MM.1S (cell line): ENCODE measurements around the gene CDYL2.

Experiments
- DNase-seq: peaks from one replicate; pipeline ENCODE4 v3.0.0-alpha.2; 2015
- H2AFZ ChIP-seq: fragments of 300-600 bp; sonication (generic); 2 replicates; pipeline ENCODE4 v1.6.0; 2016; ENCODE audit warnings: antibody characterized with exemption, low read length
- H3F3A ChIP-seq: fragments of 300-600 bp; sonication (generic); 2 replicates; pipeline ENCODE4 v1.6.1; 2016; ENCODE audit warnings: mild to moderate bottlenecking, antibody characterized with exemption, low read length, moderate library complexity, mixed read lengths; ENCODE audit not compliant: insufficient read depth
- H3K27ac ChIP-seq: fragments of 300-600 bp; sonication (generic); 2 replicates; pipeline ENCODE4 v1.5.1; 2016; ENCODE audit warnings: mild to moderate bottlenecking, low read length
- H3K27me3 ChIP-seq: fragments of 300-600 bp; sonication (generic); replicated peaks from 2 replicates; pipeline ENCODE4 v1.6.0; 2016; ENCODE audit warnings: low read length; ENCODE audit not compliant: insufficient read depth
- H3K36me3 ChIP-seq: fragments of 300-600 bp; sonication (generic); replicated peaks from 2 replicates; pipeline ENCODE4 v1.6.1; 2016; ENCODE audit warnings: mild to moderate bottlenecking, low read length, mixed read lengths; ENCODE audit not compliant: insufficient read depth
- H3K4me1 ChIP-seq: fragments of 300-600 bp; sonication (generic); 2 replicates; pipeline ENCODE4 v1.6.1; 2016; ENCODE audit warnings: low read length, mixed read lengths
- H3K4me2 ChIP-seq: fragments of 300-600 bp; sonication (generic); 2 replicates; pipeline ENCODE4 v1.6.0; 2016; ENCODE audit warnings: low read depth, low read length
- H3K4me3 ChIP-seq: fragments of 300-600 bp; sonication (generic); 2 replicates; pipeline ENCODE4 v1.5.1; 2016; ENCODE audit warnings: low read length, mixed read lengths
- H3K79me2 ChIP-seq: fragments of 300-600 bp; sonication (generic); 2 replicates; pipeline ENCODE4 v1.6.1; 2016; ENCODE audit warnings: mixed run types, low read length, mixed read lengths
- H3K9ac ChIP-seq: fragments of 300-600 bp; sonication (generic); 2 replicates; pipeline ENCODE4 v1.6.1; 2016; ENCODE audit warnings: low read length, mixed read lengths
- H3K9me2 ChIP-seq: fragments of 300-600 bp; sonication (generic); replicated peaks from 2 replicates; pipeline ENCODE4 v1.6.1; 2016; ENCODE audit warnings: mild to moderate bottlenecking, low read length, mixed read lengths; ENCODE audit not compliant: insufficient read depth
- H3K9me3 ChIP-seq: fragments of 300-600 bp; sonication (generic); replicated peaks from 2 replicates; pipeline ENCODE4 v1.6.1; 2016; ENCODE audit warnings: mild to moderate bottlenecking, low read length, mixed read lengths; ENCODE audit not compliant: insufficient read depth
- H4K20me1 ChIP-seq: fragments of 300-600 bp; sonication (generic); 2 replicates; pipeline ENCODE4 v1.6.1; 2016; ENCODE audit warnings: mild to moderate bottlenecking, low read length, moderate library complexity, mixed read lengths; ENCODE audit not compliant: insufficient read depth
- EZH2 ChIP-seq: fragments of 300-600 bp; sonication (generic); optimal IDR thresholded peaks from 2 replicates; pipeline ENCODE3; 2017; ENCODE audit warnings: low read depth, mild to moderate bottlenecking, antibody characterized with exemption, low read length, mixed read lengths
- EZH2phosphoT487 ChIP-seq: fragments of 300-600 bp; sonication (generic); IDR thresholded peaks from 2 replicates; pipeline ENCODE4 v1.6.1; 2018; ENCODE audit warnings: antibody characterized with exemption, low read length
- TF ChIP-seq, protein P1 (sequence below): fragments of 300-600 bp; sonication (generic); IDR thresholded peaks from 2 replicates; pipeline ENCODE4 v1.5.1; 2016; ENCODE audit warnings: antibody characterized with exemption, low read length, mixed read lengths

The CDYL2 gene

DNA sequence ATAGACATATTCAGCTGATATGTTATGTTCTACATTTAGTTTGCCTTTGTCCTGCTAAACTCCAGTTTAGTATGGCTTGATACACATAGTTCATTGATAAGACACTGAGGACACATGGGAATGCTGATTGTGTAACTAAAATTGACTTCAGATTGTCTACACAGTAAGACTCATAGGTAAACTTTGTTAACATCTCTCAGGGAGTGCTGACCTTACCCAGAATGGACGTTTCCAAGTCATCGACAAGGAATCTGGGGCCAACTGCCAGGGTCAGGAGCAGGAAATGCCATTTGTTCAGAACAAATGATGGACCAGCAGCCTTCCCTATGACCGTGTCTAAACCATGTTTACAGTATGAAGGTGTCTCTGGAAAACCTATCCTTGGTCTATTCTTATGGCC is 204.9 kb downstream of the CDYL2 start:
- Histone ChIP-seq H3F3A (no peaks in the 10 kb centered on the region), H2AFZ (no peak overlapping the region), H3K4me1 (no peaks in the 10 kb centered on the region), H3K27me3 (no peaks in the 10 kb centered on the region), H4K20me1 (no peaks in the 10 kb centered on the region), H3K4me3 (no peak overlapping the region), H3K79me2 (no peaks in the 10 kb centered on the region), H3K27ac (no peak overlapping the region), H3K9me3 (no peaks in the 10 kb centered on the region), H3K4me2 (no peak overlapping the region), H3K9me2 (no peaks in the 10 kb centered on the region), H3K36me3 (no peaks in the 10 kb centered on the region), H3K9ac (no peak overlapping the region)
- TF ChIP-seq EZH2phosphoT487 (no peak), EZH2 (no peak)
- no peak for DNase-seq

DNA sequence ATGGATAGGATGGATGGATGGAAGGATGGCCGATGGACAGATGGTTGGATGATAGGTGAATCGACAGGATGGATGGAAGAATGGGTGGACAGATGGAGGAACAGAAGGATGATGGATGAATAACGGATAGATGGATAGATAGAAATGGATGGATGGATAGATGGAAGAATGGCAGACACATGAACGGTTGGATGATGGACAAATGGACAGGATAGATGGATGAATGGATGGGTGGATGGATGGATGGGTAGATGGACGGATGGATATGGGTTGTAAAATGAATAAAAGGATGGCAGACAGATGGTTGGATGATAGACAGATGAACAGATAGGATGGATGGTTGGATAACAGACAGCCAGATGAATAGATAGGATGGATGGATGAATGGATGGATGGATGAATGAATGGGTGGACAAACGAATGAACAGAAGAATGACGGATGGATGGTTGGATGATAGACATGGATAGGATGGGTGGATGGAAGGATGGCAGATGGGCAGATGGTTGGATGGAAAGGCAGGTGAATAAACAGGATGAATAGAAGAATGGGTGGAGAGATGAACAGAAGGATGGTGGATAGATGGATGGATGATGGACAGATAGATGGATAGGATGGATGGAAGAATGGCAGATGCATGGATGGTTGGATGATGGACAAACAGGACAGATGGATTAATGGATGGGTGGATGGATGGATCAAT is 207.7 kb downstream of the CDYL2 start:
- no peaks in the 10 kb centered on the region for H3K79me2 ChIP-seq
- TF ChIP-seq EZH2: no peak
- TF ChIP-seq, protein P1, sequence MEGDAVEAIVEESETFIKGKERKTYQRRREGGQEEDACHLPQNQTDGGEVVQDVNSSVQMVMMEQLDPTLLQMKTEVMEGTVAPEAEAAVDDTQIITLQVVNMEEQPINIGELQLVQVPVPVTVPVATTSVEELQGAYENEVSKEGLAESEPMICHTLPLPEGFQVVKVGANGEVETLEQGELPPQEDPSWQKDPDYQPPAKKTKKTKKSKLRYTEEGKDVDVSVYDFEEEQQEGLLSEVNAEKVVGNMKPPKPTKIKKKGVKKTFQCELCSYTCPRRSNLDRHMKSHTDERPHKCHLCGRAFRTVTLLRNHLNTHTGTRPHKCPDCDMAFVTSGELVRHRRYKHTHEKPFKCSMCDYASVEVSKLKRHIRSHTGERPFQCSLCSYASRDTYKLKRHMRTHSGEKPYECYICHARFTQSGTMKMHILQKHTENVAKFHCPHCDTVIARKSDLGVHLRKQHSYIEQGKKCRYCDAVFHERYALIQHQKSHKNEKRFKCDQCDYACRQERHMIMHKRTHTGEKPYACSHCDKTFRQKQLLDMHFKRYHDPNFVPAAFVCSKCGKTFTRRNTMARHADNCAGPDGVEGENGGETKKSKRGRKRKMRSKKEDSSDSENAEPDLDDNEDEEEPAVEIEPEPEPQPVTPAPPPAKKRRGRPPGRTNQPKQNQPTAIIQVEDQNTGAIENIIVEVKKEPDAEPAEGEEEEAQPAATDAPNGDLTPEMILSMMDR: no peak
- no peak for TF ChIP-seq EZH2phosphoT487
- H3F3A ChIP-seq: no peaks in the 10 kb centered on the region

DNA sequence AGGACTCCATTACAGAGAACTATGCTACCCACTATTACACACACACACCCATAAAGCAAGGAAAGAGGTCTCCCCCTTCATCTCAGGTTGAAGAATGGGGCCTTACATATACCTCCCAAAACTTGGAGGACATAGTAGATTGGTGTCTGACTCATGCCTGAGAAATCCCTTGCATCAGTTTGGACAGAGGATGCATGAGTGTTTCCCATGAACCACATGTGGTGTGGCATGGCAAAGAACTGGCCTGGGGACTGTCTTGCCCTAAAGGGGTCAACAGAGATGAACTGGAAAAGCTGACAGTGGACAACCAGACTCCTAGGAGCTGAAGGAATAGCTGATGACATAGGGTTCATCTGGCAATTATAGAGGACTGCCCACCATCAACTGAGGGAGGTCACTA is 209.6 kb downstream of the CDYL2 start:
- Histone ChIP-seq H3K79me2 (no peaks in the 10 kb centered on the region), H3K4me1 (no peaks in the 10 kb centered on the region), H3K4me2 (no peak overlapping the region), H3K4me3 (no peak overlapping the region), H2AFZ (no peak overlapping the region), H3K9me3 (no peaks in the 10 kb centered on the region), H3K27me3 (no peaks in the 10 kb centered on the region), H3K9ac (no peak overlapping the region), H3F3A (no peaks in the 10 kb centered on the region), H4K20me1 (no peaks in the 10 kb centered on the region), H3K27ac (no peak overlapping the region), H3K9me2 (no peaks in the 10 kb centered on the region), H3K36me3 (no peaks in the 10 kb centered on the region)
- TF ChIP-seq EZH2: no peak
- TF ChIP-seq, protein P1: no peak
- no peak for TF ChIP-seq EZH2phosphoT487
- no peak for DNase-seq

More for the DNA sequence above, 207.7 kb downstream of the CDYL2 start:
- Histone ChIP-seq H3K4me2 (no peak overlapping the region), H3K4me3 (no peak overlapping the region), H3K27ac (no peak overlapping the region), H3K9me2 (no peaks in the 10 kb centered on the region), H3K9me3 (no peaks in the 10 kb centered on the region), H4K20me1 (no peaks in the 10 kb centered on the region), H3K4me1 (no peaks in the 10 kb centered on the region), H3K9ac (no peak overlapping the region), H3K27me3 (no peaks in the 10 kb centered on the region), H3K36me3 (no peaks in the 10 kb centered on the region), H2AFZ (no peak overlapping the region)
- no peak for DNase-seq

DNA sequence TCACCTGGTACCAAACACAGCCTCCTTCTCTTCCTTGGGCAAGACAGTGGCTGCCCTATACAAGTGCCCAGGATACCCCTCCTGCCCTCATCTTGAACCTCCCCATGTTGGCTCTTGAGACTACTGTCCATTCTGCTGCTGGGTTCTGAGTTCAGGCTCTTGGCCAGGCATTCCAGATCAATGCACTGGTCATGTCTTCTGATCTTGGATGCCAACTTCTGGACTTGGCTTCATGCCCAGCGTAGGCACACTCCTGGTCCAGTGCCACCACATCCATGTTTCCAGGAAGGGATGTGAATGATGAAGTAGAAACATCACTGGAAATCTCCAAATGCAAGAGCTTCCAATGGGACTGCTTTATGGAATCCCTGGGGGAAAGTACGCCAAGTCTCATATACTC is 212.1 kb downstream of the CDYL2 start:
- Histone ChIP-seq H2AFZ (no peak overlapping the region), H3K4me1 (no peaks in the 10 kb centered on the region), H3K9me3 (no peaks in the 10 kb centered on the region), H3K9me2 (no peaks in the 10 kb centered on the region), H3K9ac (no peak overlapping the region), H3K79me2 (no peaks in the 10 kb centered on the region), H3K36me3 (no peaks in the 10 kb centered on the region), H4K20me1 (no peaks in the 10 kb centered on the region), H3K27ac (no peak overlapping the region), H3K4me3 (no peak overlapping the region), H3K27me3 (no peaks in the 10 kb centered on the region), H3K4me2 (no peak overlapping the region), H3F3A (no peaks in the 10 kb centered on the region)
- no peak for DNase-seq
- TF ChIP-seq EZH2 (no peak), EZH2phosphoT487 (no peak)
